Stimulated activated CD8-positive, alpha-beta memory T cell treated with anti-CD3 and anti-CD28 coated beads, Interleukin-15, amount 100 ng/mL, for 4 hours (primary cell): ENCODE measurements around the gene ABLIM2.
"Not testable (repeated sequence)": the region's sequence is repeated elsewhere in the genome, so short reads cannot be mapped to it uniquely, and the experiment has no call there.

ENCODE experiments used
- DNase-seq, 2 donors: peaks; one replicate each; pipeline ENCODE4 v3.0.0-alpha.2; 2020; ENCODE audit warnings: low read depth in 2 of 2

ABLIM2 gene

GRCh38 chr4:7939377-7940108 is 219.1 kb downstream of the ABLIM2 start, which contains the start of gene AFAP1:
Gene AFAP1 (minus strand): TSS chr4:7939861. CDS start chr4:7872078, 67,783 bp downstream.
- DNase-seq: peak; percentile 69 to 74

DNA sequence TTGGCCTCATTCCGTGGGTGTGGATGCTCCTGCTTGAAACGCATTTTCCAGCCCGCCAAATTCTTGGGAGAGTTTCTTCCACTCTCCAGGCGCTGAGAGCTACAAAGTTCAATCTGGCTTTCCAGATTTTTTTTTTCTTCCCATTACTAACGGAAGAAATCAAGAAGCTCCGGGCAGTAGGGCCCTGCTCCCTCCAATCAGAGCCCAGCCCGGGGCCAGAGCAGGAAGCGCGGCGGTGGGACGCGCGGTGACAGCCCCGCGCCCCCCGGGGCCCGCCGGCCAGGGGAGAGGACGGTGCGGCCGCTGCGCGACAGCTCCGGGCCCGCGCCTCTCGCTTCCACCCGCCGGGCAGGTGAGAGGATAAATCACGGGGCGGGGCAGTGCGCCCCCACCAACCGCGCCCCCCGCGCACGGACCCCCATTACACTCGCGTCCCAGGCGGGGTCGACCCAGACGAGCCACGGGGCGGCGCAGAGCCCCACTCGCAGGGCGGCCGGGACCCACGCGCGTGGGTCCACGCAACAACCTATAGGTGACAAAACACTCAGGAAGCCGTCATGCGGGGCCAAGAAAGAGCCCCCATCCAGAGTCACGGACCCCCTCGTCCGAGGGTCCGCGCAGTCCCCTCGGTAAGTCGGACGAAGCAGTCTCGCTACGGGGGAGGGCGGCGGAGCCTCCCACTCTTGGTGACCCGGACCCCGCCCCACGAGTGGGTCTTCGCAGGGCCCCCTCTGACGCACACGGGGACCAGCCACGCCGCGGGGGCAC is 219.8 kb downstream of the ABLIM2 start:
- no peak for DNase-seq

GRCh38 chr4:7938266-7938608 is 220.4 kb downstream of the ABLIM2 start:
- no peak for DNase-seq

DNA sequence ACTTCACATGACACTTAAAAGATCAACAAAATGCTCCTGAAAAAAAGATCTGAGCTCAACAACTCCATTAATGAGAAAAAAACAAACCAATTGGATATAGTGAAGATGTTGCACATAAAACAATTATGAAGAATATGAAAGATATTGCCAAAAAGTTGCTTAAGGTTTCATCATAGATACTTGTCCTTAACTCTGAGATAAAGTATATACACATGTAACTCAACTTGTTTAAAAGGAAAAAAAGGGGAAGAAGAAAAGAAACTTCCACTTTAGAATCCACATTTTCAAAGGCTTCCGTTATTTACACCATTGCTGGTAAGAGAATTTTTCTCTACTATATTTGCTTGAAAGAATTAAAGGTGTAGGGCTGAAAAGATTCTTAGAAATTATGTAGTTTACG is 221.6 kb downstream of the ABLIM2 start:
- DNase-seq: no peak

DNA sequence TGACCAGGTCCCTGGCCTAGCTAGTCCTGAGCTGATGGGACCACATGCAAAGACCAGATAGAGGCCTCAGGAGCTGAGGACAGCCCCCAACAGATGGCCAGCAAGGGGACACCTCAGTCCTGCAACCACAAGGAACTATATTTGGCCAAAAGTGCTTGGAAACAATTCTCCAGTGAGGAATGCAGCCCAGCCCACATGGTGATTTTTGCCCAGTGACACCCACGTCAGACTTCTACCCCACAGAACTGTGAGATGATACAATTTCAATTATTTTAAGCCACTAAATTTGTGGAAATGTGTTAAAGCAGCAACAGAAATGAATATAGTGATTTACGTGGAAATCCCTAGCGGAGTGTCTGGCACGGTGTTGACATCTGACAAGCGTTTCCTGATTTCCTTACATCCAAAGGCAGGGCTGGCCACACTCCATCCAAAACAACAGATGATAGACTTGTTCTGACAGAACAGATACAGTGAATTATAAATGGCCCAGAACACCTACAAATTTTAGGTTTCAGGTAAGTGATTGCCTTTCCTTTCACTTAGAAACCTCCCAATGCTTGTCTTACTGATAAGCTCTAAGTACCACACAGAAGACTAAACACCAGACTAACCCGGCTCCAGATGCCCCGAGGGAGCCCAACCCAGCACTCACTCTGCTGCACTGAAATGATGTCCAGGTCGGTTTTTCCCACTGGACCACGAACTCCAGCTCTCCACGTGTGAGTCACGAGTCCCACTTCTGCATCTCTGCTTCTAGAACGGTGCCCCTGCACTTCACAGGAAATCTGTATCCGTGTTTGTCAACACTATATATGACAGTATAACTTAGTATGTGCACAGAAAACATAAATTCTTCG is 224.7 kb downstream of the ABLIM2 start:
- no peak for DNase-seq

DNA sequence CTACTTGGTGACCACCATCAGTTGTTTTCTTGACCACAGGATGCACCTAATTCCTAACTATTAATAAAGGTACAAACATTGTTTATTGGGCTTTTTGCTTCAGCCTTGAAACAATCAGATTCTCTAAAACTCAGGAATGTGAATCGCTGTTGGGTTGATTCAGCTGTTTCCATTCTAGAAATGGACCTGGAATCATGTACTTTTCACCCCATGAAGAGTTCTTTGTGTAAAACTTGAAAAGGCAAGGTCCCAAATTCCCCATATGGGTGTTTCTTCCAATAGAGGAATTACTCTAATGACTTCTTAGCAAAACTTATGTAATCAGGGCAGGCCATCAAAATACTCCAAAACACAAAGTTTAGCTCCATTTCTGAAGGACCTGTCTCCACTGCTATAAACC is 226.3 kb downstream of the ABLIM2 start:
- no peak for DNase-seq

DNA sequence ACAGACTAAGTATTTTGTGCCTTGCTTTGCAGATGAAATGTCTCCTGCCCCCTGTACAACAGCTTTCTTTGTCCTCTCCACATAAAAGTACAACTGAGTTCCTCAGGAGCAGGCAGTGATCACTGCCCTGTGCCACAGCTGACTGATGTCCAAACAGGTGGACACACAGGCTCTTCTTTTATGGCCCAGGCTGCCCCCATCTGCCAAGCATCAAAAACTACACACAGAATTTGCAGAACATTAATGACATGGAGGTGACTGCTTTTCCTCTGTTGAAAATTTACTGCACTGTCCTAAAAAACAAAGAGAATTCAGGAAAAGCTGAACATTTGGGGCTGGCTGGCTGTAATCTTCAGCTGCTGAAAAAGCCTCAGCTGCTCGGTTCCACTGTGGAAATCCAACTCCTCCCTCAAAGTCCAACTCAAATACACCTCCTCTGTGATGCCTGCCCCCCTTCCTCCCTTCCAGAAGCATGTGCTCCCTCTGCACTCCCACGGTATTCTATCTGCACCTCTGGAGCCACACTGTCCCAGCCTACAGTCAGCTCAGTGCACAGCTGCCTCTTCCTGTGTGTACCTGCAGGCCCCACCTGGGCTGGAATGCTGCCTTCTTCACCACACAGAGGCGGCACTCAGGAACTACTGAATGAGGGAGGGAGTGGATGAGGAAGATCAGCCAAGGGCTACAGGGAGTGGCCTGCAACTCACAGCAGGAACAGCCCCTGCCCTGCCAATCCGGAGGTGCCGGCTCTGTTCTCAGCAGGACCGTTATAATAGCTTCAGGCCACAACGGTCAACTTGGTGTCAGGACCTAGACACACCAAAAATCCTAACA is 229.3 kb downstream of the ABLIM2 start:
- no peak for DNase-seq

DNA sequence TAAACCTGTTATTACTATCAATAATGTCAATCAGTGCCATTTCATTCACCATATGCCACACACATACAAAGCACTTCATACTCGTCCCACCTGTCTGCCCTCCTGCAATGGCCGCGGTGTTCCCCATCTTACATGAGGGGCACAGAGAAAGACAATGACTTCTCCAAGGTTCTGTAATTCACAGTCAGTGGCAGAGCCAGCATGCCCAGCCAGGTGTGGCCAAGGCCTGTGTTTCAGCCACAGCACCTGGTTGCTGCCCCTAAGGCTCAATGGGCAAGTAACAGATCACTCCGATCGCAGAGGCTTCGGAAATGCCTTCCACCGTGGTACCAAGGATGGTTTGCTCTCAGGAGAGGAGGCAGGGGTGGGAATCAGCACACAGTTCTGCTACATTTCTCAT is 229.9 kb downstream of the ABLIM2 start:
- no peak for DNase-seq

DNA sequence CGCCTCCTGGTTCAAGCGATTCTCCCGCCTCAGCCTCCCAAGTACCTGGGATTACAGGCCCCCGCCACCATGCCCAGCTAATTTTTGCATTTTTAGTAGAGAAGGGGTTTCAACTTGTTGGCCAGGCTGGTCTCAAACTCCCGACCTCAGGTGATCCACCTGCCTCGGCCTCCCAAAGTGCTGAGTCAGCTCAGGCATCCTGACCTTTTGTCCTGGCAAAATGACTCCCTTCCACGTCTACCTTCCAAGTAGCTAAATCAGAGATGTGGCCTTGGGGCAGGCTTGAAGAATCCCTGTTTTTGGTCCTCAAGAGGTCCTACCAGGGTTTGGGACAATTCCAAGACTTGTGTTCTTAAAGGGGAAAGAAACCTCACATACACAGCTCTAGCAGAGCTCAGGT is 231.8 kb downstream of the ABLIM2 start:
- DNase-seq: no peak

GRCh38 chr4:7924570-7924969 is 234.0 kb downstream of the ABLIM2 start:
- no peak for DNase-seq

DNA sequence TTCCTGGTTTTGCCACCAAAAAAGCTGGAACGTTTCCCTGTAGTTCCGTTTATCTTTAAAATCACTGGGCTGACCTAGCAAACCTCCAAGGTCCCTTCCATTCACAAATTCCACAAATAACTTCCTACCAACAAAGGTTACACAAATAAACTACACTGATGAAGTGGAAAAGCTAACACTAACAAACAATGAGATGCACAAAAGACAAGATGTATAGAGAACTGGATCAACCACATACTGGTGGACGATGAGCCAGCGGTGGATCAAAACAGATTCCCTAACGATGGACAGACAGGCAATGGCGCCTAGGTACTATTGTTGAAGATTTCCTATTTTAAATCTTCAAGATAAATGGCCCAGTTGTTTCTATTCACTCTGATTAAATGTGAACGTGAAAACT is 234.4 kb downstream of the ABLIM2 start:
- DNase-seq: no peak

- DNase-seq: no peak
Observed at GRCh38 chr4:7922466-7922865, 236.1 kb downstream of the ABLIM2 start.

DNA sequence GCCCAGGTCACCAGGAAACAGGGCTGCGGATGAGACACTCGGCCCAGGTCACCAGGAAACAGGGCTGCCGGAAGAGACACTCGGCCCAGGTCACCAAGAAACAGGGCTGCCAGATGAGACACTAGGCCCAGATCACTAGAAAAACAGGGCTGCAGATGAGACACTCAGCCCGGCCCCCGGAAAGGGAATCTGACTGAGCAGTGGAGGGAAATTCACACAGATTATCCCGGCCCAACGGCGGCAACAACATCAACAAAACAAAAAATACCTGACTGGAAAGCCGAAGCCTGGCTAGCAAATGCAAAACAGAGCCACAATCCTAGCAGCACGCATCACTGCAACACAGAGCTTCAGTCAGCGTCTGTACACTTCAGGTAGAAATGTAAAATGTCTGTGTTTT is 239.6 kb downstream of the ABLIM2 start:
- no peak for DNase-seq

- not testable (repeated sequence) for DNase-seq
Observed at GRCh38 chr4:7918187-7918586, 240.4 kb downstream of the ABLIM2 start.

GRCh38 chr4:7917669-7918068 is 240.9 kb downstream of the ABLIM2 start:
- no peak for DNase-seq

- no peak for DNase-seq
Observed at GRCh38 chr4:7915875-7916242, 242.8 kb downstream of the ABLIM2 start.
